ENCODE results near the gene FAM53C.

Gene FAM53C

DNA sequence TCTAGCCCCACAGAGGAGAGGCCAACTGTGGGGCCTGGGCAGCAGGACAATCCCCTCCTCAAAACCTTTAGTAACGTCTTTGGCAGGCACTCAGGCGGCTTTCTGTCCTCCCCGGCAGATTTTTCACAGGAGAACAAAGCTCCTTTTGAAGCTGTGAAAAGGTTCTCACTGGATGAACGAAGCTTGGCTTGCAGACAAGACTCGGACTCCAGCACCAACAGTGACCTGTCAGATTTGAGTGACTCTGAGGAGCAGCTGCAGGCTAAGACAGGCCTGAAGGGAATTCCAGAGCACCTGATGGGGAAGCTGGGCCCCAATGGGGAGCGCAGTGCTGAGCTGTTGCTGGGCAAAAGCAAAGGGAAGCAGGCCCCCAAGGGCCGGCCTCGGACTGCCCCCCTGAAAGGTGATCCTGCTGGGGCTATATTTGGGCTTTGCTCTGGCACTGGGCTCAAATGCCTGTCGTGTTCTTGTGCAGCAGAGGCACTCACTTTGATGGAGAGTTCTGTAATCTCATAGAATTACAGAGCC is 53.9 kb downstream of the FAM53C start:
- no peak for DNase-seq (ENCODE audit: low read depth, low spot score)
